Trophoblast cell (in vitro differentiated cells and primary cell): Measurements from ENCODE around the gene IFNA5.

Experiments used
- DNase-seq, 2 donors: peaks; one replicate each; pipeline ENCODE4 v3.0.0-alpha.2; 2016
- H2AFZ ChIP-seq: 2 replicates; pipeline ENCODE4 v1.6.1; 2013; ENCODE audit warnings: low read length, moderate library complexity, mild to moderate bottlenecking; ENCODE audit not compliant: insufficient read depth, poor library complexity
- H2AK5ac ChIP-seq: 2 replicates; pipeline ENCODE4 v1.6.1; 2013; ENCODE audit warnings: mild to moderate bottlenecking, low read length
- H2BK120ac ChIP-seq: 2 replicates; pipeline ENCODE4 v1.6.1; 2013; ENCODE audit warnings: low read length, mild to moderate bottlenecking, moderate library complexity; ENCODE audit not compliant: insufficient read depth, poor library complexity
- H2BK12ac ChIP-seq: 2 replicates; pipeline ENCODE4 v1.6.1; 2013; ENCODE audit warnings: mild to moderate bottlenecking, low read length, moderate library complexity
- H2BK5ac ChIP-seq: 2 replicates; pipeline ENCODE4 v1.6.1; 2013; ENCODE audit warnings: low read length, low read depth, moderate library complexity, mild to moderate bottlenecking; ENCODE audit not compliant: poor library complexity
- H3K14ac ChIP-seq: 2 replicates; pipeline ENCODE4 v1.6.1; 2013; ENCODE audit warnings: mild to moderate bottlenecking, low read length
- H3K18ac ChIP-seq: 2 replicates; pipeline ENCODE4 v1.6.1; 2013; ENCODE audit warnings: mild to moderate bottlenecking, low read length
- H3K23ac ChIP-seq: 2 replicates; pipeline ENCODE4 v1.6.1; 2013; ENCODE audit warnings: low read length
- H3K27ac ChIP-seq: 2 replicates; pipeline ENCODE4 v1.5.1; 2013; ENCODE audit warnings: low read depth, mild to moderate bottlenecking, inconsistent platforms, low read length, moderate library complexity
- H3K27me3 ChIP-seq: 2 replicates; pipeline ENCODE4 v1.6.1; 2013; ENCODE audit warnings: inconsistent platforms, mild to moderate bottlenecking, low read length, moderate library complexity; ENCODE audit not compliant: insufficient read depth
- H3K36me3 ChIP-seq, 2 experiments: 1 replicate in 1 of 2; 2 replicates in 1 of 2; pipeline ENCODE4 v1.6.1; 2013; ENCODE audit warnings: low read length in 2 of 2, mild to moderate bottlenecking in 2 of 2, moderate library complexity in 1 of 2; ENCODE audit not compliant: insufficient read depth in 2 of 2, control insufficient read depth in 1 of 2
- H3K4ac ChIP-seq: 2 replicates; pipeline ENCODE4 v1.6.1; 2013; ENCODE audit warnings: low read depth, mild to moderate bottlenecking, low read length, moderate library complexity
- H3K4me1 ChIP-seq, 2 experiments: 1 replicate in 1 of 2; 2 replicates in 1 of 2; pipeline ENCODE4 v1.6.1; 2013; ENCODE audit warnings: low read length in 2 of 2, mild to moderate bottlenecking in 2 of 2, moderate library complexity in 1 of 2; ENCODE audit not compliant: insufficient read depth in 2 of 2, control insufficient read depth in 1 of 2
- H3K4me2 ChIP-seq: 2 replicates; pipeline ENCODE4 v1.6.1; 2013; ENCODE audit warnings: inconsistent platforms, mild to moderate bottlenecking, low read length, moderate library complexity
- H3K4me3 ChIP-seq: 2 replicates; pipeline ENCODE4 v1.5.1; 2013; ENCODE audit warnings: mild to moderate bottlenecking, low read depth, low read length, inconsistent platforms
- H3K79me1 ChIP-seq: one replicate; pipeline ENCODE4 v1.6.1; 2013; ENCODE audit warnings: low read length
- H3K79me2 ChIP-seq: 2 replicates; pipeline ENCODE4 v1.6.1; 2013; ENCODE audit warnings: low read length, mild to moderate bottlenecking; ENCODE audit not compliant: control insufficient read depth, insufficient read depth, poor library complexity
- H3K9ac ChIP-seq: 2 replicates; pipeline ENCODE4 v1.6.1; 2013; ENCODE audit warnings: mild to moderate bottlenecking, low read length
- H3K9me3 ChIP-seq: 2 replicates; pipeline ENCODE4 v1.6.1; 2013; ENCODE audit warnings: low read depth, mild to moderate bottlenecking, control low read depth, inconsistent platforms, low read length; ENCODE audit not compliant: insufficient read depth
- H4K12ac ChIP-seq: 2 replicates; pipeline ENCODE4 v1.6.1; 2013; ENCODE audit warnings: low read depth, mild to moderate bottlenecking, low read length, moderate library complexity
- H4K8ac ChIP-seq: 2 replicates; pipeline ENCODE4 v1.6.1; 2013; ENCODE audit warnings: low read depth, mild to moderate bottlenecking, low read length, moderate library complexity
- H4K91ac ChIP-seq: one replicate; pipeline ENCODE4 v1.6.1; 2013; ENCODE audit warnings: low read depth, mild to moderate bottlenecking, low read length, moderate library complexity
- WGBS: extraction: QIAGEN DNeasy Blood & Tissue Kit; methylation state at CpG from one replicate; pipeline ENCODE4 v1.1.7; 2013; ENCODE audit warnings: missing lambda C conversion rate; ENCODE audit not compliant: insufficient read length, insufficient coverage; ENCODE audit errors: extremely low coverage; 5-methylcytosine and 5-hydroxymethylcytosine counted together

The IFNA5 gene

GRCh38 chr9:21317956-21318923 lies 13.1 kb upstream of the IFNA5 start:
- peak; percentile 10 to 64 for DNase-seq
- no peak overlapping the region for H3K4ac ChIP-seq
- no peaks in the 10 kb centered on the region for H3K79me2 ChIP-seq
- H2BK5ac ChIP-seq: no peak overlapping the region
- H3K36me3 ChIP-seq: peaks cover 0 to 2% of the 10 kb centered on the region in 2 experiments
- peak overlapping the region; percentile 4 for H3K23ac ChIP-seq
- no peak overlapping the region for H2BK12ac ChIP-seq
- H3K18ac ChIP-seq: no peak overlapping the region
- H2BK120ac ChIP-seq: no peak overlapping the region
- no peak overlapping the region for H3K9ac ChIP-seq
- no peaks in the 10 kb centered on the region for H3K27me3 ChIP-seq
- no peaks in the 10 kb centered on the region for H3K4me1 ChIP-seq
- H3K79me1 ChIP-seq: no peaks in the 10 kb centered on the region
- H3K14ac ChIP-seq: no peak overlapping the region
- H3K4me2 ChIP-seq: no peak overlapping the region
- H3K27ac ChIP-seq: no peak overlapping the region
- no peaks in the 10 kb centered on the region for H3K9me3 ChIP-seq
- H4K91ac ChIP-seq: no peak overlapping the region
- no peak overlapping the region for H4K8ac ChIP-seq
- H3K4me3 ChIP-seq: no peak overlapping the region
- WGBS: no CpG with 5 or more reads among the region's 7 CpGs
- H2AFZ ChIP-seq: no peak overlapping the region
- H2AK5ac ChIP-seq: no peak overlapping the region
- no peak overlapping the region for H4K12ac ChIP-seq

- no peak overlapping the region for H2BK12ac ChIP-seq
- H3K9ac ChIP-seq: no peak overlapping the region
- H4K12ac ChIP-seq: no peak overlapping the region
- H2AK5ac ChIP-seq: no peak overlapping the region
- H3K79me2 ChIP-seq: no peaks in the 10 kb centered on the region
- H3K14ac ChIP-seq: no peak overlapping the region
- no peak overlapping the region for H3K18ac ChIP-seq
- H3K79me1 ChIP-seq: no peaks in the 10 kb centered on the region
- no peak overlapping the region for H2AFZ ChIP-seq
- H3K4ac ChIP-seq: no peak overlapping the region
- DNase-seq: no peak
- H4K8ac ChIP-seq: no peak overlapping the region
- H2BK120ac ChIP-seq: no peak overlapping the region
- H3K27ac ChIP-seq: no peak overlapping the region
- WGBS: no CpG with 5 or more reads among the region's 3 CpGs
- no peak overlapping the region for H4K91ac ChIP-seq
- no peaks in the 10 kb centered on the region for H3K9me3 ChIP-seq
- no peak overlapping the region for H3K23ac ChIP-seq
- no peak overlapping the region for H2BK5ac ChIP-seq
- H3K27me3 ChIP-seq: no peaks in the 10 kb centered on the region
- no peak overlapping the region for H3K4me3 ChIP-seq
- H3K4me1 ChIP-seq: no peaks in the 10 kb centered on the region
- no peak overlapping the region for H3K4me2 ChIP-seq
- H3K36me3 ChIP-seq: peaks cover 0 to 2% of the 10 kb centered on the region in 2 experiments
Observed at GRCh38 chr9:21316860-21317259, 11.7 kb upstream of the IFNA5 start.

DNA sequence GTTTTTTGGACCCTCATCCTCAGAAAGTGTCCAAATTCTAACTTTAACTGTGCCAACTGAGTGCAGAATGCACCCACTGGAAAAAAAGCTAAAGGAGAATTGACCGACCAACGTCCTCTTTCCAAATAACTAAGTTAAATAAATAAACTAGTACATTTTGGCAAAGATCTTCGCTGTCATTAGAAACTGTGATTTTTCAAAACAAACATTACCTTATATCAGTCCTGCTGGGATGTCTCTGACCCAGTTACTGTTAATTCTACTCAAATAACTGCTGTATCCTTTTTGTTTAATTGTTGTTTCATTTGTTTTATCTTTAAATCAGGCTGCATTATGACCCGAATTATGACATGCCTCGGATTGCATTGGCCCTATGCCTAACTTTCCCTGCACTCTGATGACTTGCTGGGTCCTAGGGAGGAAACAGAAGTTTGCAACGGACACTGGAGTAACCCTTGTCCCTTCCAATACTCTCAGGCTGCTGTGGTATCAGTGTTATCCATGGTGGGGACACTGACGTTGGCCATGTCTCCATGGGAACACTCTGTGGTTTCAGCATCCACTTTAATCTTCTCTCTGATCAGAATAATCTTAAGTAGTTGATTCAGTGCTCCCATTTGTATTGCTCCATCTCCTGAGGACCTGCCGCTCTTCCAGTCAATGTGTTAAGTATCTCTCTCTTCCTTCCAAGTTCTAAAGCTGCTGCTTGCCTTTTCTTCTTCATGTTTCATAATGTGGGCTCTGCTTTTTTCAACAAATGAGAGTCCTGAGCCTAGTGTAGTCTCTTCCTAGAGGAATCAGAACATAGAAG lies 11.1 kb upstream of the IFNA5 start:
- Histone ChIP-seq H4K12ac (no peak overlapping the region), H3K27ac (no peak overlapping the region), H3K4ac (no peak overlapping the region), H3K14ac (no peak overlapping the region), H2BK12ac (no peak overlapping the region), H3K18ac (no peak overlapping the region), H4K8ac (no peak overlapping the region), H3K9me3 (no peaks in the 10 kb centered on the region), H3K79me1 (no peaks in the 10 kb centered on the region), H3K79me2 (no peaks in the 10 kb centered on the region), H3K27me3 (no peaks in the 10 kb centered on the region), H3K4me2 (no peak overlapping the region), H2BK120ac (no peak overlapping the region), H2BK5ac (no peak overlapping the region), H2AFZ (no peak overlapping the region), H3K23ac (no peak overlapping the region), H4K91ac (no peak overlapping the region), H3K4me3 (no peak overlapping the region), H3K36me3 (peaks cover 0 to 2% of the 10 kb centered on the region in 2 experiments), H2AK5ac (no peak overlapping the region), H3K4me1 (no peaks in the 10 kb centered on the region), H3K9ac (no peak overlapping the region)
- WGBS: no CpG with 5 or more reads among the region's 8 CpGs
- no peak for DNase-seq

GRCh38 chr9:21314152-21314551 lies 9.0 kb upstream of the IFNA5 start:
- Histone ChIP-seq H3K27ac (no peak overlapping the region), H4K8ac (no peak overlapping the region), H2BK5ac (no peak overlapping the region), H3K4me3 (no peak overlapping the region), H3K36me3 (no peaks in the 10 kb centered on the region), H4K12ac (no peak overlapping the region), H3K27me3 (no peaks in the 10 kb centered on the region), H2AK5ac (no peak overlapping the region), H2AFZ (no peak overlapping the region), H3K23ac (no peak overlapping the region), H2BK120ac (no peak overlapping the region), H4K91ac (no peak overlapping the region), H3K4me1 (no peaks in the 10 kb centered on the region), H3K14ac (no peak overlapping the region), H3K79me1 (no peaks in the 10 kb centered on the region), H3K9me3 (no peaks in the 10 kb centered on the region), H3K4me2 (no peak overlapping the region), H3K18ac (no peak overlapping the region), H3K79me2 (no peaks in the 10 kb centered on the region), H2BK12ac (no peak overlapping the region), H3K9ac (no peak overlapping the region), H3K4ac (no peak overlapping the region)
- no CpG with 5 or more reads among the region's 2 CpGs for WGBS
- DNase-seq: peak in 1 of 2 donors; percentile 21
